ENCODE data around the gene MT2A.
"Not testable (repeated sequence)": the region's sequence is repeated elsewhere in the genome, so short reads cannot be mapped to it uniquely, and the experiment has no call there.

The MT2A gene

DNA sequence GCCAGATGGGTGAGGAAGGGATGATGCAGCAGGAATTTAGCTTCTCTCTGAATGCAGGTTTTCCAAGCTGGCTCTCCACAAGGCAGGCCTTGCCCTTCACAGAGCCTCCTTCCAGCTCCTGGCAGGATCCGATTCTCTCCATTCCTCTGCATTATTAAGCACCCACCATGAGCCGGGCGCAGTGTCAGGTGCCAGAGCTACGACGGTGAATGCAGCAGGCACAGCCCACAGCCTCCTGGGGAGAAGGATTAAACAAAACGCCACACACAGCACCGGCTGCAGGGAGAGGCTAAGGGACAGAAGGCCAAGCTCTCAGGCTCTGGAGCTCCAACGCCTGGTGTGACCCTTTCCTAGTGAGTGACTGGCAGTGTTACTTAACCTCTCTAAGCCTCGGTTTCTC is 7.1 kb upstream of the MT2A start:
- DNase-seq, result no peak

DNA sequence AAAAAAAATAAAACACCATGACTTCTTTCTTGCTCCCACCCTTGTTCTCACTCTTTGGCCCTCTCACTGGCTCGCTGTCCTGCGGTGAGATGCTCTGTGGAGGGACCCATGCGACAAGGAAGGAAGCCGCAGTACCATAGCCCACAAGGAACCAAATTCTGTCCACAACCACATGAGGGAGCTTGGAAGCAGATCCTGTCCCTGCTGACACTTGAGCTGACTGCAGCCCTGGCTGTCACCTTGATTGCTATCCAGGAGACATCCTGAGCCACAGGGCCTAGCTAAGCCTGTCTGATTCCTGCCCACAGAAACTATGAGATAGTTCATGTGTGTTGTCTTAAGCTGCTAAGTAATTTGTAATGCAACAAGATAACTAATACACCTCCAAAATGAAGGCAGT is 4.8 kb upstream of the MT2A start:
- peak in 1 of 2 experiments; percentile 14 for DNase-seq

DNA sequence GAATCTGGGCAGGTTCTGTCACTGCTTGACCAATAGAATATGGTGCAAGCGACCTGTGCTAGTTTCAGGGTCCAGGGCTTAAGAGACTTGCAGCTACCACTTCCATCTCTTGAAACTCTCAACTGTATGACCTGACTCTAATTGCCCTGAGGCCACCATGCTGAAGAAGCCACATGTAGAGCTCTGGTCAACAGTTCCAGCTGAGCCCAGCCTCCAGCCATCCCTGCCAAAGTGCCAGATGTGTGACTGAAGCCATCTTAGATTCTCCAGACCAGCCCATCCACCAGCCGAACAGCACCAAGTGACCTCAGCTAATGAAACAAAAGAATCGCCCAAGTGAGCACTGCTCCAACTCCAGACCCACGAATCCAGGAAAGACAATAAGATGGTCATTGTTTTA is 3.4 kb upstream of the MT2A start:
- DNase-seq, result no peak

DNA sequence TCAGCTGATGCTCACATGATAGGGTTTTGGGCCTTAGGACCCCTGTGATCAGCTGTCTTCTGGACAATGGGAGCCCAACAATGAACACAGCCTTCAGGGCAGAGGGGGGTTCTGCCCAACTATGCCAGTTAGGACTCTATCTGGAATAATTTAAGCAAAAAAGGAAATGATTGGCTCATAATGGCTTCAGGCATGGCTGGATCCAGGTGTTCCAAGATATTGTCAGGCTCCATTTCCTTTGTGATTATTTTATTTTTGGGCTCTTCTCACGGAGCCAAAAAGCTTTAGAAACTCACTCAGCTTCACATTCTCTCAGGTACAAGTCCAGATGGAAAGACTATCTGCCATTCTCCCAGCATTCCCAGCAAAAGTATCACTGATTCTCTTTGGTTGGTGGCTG is 2.9 kb upstream of the MT2A start:
- DNase-seq, result no peak

DNA sequence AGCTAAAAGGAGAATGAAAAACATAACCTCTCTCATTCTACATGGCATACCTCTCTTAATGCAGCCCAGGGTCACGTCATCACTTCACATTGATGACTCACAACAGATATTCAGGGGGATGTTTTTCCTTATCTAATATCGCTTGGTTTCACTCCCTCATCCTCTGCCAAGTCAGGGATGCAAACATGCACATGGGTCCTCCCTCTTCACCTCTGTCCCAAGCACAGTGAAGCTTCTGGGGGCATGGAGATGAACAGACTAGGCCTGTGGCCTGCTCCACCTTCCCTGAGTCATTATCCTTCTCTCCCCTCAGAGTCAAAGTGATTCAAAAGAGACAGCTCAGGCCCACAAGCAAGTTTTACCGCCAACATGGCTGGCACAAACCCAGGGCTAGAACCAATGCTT is 2.3 kb upstream of the MT2A start:
- DNase-seq, result no peak

DNA sequence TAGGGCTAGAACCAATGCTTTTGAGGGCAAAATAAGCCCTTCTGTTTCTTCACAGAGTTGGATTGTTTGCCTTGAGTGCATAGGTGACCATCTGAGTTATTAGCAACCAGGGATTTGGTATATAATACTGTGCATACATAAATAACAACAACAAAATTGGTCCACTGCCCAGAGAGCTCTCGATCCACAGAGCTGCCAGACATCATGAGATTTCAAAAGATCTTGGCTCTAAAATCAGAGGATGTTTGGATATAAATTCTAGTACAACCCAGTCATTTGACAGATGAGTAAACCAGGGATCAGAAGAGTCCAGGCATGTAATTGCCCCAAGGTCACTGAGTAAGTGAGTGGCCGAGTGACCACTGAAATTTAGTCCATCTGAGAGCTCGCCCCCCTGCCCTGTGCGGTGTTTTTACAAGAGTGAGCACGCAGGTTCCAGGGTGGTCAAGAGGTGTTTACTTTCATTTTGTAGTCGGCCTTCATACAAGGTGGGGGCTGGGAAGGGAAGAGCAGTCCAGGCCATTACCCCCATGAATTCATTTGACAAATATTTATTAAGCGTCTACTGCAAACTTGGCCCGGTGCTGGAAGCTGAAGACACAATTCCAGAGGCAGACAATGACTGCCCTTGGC is 1.8 kb upstream of the MT2A start:
- no peak for DNase-seq

DNA sequence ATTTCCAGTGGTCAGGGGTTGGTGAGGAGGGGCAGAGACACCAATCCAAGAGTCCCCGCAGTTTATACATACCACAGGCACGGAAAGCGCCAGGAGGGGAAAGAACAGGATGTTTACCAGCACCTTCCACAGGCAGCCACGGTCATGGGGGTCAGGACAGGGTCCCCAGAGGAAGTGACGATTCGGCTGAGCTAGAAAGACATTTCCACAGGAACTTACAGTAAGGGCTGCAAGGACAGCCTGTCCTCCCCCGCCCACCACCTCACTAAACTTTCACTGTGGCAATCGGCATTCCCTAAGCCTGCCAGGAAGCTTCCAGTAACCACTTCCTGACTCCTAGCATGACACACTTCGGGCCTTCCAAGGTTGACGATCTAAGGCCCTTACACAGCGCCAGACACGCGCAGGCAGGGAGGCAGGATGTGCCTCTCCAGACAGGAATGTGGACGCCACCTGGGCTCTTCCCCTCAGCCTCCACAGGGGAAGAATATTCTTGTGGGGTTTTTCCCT is 1.2 kb upstream of the MT2A start:
- no peak for DNase-seq

GRCh38 chr16:56607675-56608042 is 725 bp upstream of the MT2A start:
- DNase-seq, result no peak

DNA sequence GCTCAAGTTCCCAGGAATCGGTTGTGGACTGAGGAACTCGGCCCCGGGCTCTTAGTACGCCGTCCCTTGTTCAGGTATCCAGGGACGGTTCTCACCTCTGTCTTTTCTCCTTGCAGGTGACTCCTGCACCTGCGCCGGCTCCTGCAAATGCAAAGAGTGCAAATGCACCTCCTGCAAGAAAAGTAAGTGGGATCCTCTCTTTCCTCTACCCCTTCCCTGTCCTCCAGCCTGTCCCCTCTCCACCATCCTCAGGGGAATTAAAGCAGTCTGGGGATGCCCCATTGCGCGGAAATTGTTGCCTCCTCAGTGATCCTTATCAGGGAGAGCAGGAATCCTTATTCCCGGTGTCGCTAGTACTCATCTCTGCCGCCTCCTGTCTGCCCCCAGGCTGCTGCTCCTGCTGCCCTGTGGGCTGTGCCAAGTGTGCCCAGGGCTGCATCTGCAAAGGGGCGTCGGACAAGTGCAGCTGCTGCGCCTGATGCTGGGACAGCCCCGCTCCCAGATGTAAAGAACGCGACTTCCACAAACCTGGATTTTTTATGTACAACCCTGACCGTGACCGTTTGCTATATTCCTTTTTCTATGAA is 585 bp downstream of the MT2A start:
- no peak for DNase-seq

DNA sequence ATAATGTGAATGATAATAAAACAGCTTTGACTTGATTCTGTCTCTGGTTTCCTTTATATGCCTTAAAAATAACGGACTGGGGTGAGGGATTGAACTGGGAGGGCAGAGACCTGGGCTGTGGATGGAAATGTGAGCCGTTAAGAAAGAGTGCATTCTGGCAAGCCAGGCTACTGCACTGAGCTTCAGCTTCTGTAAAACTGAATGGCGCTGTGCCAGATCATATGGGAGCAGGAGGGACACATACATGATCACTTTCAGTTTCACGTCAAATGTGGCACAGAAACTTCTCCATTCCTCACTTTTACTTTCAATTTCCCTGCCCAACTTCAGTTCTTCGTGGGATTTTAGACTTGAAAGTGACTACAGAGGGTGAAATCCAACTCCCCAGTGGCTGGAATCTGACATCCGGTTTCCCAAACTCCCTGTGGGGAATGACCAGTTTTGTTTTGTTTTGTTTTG is 1.1 kb downstream of the MT2A start:
- peak; percentile 52 to 77 for DNase-seq

DNA sequence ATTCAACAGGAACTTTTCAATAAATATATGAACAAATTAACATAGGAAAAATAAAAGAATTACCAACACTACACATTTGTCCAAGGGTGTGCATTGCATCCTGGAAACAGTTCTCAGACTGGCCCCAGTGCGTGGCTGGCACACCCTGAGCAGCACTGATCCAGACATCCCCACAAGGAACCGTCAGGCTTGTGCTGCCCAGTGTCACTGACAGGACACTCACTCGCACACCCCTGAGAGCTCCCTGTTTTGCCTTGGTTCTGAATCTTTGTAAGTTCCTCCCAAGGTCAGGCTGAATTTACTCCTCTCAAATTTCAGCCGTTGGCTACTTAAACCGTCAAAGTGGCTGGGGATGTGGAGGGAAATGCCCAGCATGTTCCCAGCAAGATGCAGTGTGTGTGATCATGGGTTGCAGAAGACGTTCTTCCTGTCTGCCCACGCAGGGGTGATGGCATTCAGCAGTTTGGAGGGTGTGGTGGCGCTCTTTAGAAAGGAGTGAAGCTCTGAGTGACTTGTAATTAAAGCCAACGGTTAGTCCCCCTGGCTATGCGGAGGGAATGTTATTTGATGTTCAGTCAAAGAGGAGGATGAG is 1.7 kb downstream of the MT2A start:
- DNase-seq, result peak; percentile 62 to 86

DNA sequence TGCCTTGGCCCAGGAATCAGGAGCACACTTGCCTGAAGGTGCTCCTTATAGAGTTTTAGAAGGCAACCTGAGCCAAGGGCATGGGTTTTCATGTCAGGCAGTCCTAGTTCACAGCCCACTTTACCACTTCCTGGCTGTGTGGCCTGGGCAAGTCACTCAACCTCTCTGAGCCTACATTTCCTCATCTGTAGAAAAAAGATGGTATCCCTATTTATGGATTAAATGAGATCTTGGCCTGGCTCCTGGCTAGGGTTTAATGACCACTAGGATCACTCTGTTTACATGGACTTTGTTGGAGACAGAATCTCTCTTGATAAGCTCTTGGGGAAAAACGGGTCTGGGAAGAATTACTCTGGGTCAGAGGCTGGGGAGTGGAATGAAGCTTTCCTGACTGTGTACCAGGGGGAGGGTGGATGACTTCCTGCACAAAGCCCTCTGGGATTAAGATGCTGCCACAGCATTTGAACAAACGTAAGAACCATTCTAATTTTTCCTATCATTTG is 2.3 kb downstream of the MT2A start:
- DNase-seq, result no peak

DNA sequence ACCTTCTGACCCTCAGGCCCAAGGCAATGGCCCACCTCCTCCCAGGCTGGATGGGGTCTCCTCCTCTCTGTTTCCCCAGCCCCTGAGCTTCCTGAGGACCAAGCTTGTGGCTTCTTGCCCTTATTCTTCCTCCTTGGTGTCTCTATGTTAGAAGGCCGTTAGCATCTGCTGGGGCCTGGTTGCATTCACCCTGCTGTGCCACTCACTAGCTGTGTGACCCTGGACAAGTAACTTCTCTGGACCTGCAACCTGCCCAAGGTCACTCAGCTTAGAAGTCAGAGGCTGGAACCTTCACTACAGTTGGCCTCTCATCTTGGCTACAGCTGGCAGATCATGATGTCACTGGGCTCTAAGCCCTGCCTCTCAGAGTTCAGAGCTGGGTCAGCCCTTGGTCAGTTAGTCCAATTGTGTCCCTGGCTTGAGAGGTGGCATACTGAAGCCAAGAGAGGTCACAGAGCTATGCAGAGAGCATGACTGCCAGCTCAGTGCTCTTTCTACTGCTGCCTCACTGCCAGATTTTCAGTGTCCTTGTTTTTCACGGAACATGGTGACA is 3.0 kb downstream of the MT2A start:
- DNase-seq, result no peak

DNA sequence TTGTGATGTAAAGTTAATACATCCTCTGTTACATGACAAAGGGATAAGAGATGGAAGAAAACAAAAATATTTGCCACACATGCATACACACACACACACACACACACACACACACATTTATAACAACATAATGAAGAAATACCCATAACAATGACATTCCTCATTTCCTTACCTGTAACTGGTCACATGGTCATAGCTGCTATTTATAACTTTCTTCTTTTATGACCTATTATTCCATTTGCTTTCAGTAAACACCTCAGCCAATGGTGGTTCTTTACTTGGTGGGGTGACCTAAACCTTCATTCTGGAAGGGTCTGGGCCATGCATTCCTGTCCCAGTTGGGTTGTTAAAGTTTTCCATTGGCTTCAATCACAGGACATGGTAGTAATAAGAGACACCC is 5.3 kb downstream of the MT2A start:
- no peak for DNase-seq

- DNase-seq, result no peak
These were observed 6.2 kb downstream of the MT2A start for GRCh38 chr16:56614549-56614991.

- DNase-seq, result no peak
These were observed 7.0 kb downstream of the MT2A start for GRCh38 chr16:56615353-56615752.

GRCh38 chr16:56616608-56617211 is 8.3 kb downstream of the MT2A start:
- no peak for DNase-seq

GRCh38 chr16:56617212-56618085 is 9.1 kb downstream of the MT2A start:
- peak; percentile 48 to 61 for DNase-seq

DNA sequence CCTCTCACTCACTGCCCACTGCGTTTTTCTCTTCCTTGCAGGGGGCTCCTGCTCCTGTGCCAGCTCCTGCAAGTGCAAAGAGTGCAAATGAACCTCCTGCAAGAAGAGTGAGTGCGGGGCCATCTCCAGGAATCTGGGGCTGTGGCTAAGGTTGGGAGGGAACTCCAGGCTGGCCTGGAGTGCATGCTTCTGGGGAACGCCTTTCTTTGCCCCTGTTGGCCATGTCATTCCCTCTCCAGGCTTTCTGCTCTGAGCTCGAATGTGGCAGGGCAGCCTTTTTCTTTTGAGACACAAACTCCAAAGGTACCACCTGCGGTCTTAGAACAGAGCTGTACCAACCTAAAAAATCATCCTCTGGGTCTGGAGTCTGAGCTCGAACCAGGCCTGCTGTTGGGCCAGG is 9.8 kb downstream of the MT2A start:
- DNase-seq, result no peak

- DNase-seq, result no peak
These were observed 12.0 kb downstream of the MT2A start for GRCh38 chr16:56620339-56620897.

GRCh38 chr16:56621665-56622445 is 13.5 kb downstream of the MT2A start:
- DNase-seq, result not testable (repeated sequence)
